Immature natural killer cell (primary cell): ENCODE measurements around the gene TNFAIP8. TPM values are rescaled to one million over a fixed set of nuclear protein-coding genes. Genes with fewer than 3 reads are reported as not detected.
A peak's percentile ranks its signal among the peaks of the same experiment; 100 is the strongest.

ENCODE experiments used
- DNase-seq, 3 donors: peaks; one replicate each; pipeline ENCODE4 v3.0.0; 2022; ENCODE audit warnings: mixed read lengths in 1 of 3
- H3K27ac Mint-ChIP-seq, 6 donors: one replicate each; pipeline ENCODE4 v1.8.0; 2020; ENCODE audit warnings: mixed read lengths in 6 of 6, mild to moderate bottlenecking in 5 of 6, inconsistent platforms in 4 of 6, moderate library complexity in 3 of 6
- H3K27me3 Mint-ChIP-seq, 3 donors: one replicate each; pipeline ENCODE4 v1.8.0; 2020 to 2021; ENCODE audit warnings: low read depth in 3 of 3, mild to moderate bottlenecking in 3 of 3, mixed read lengths in 3 of 3, moderate library complexity in 3 of 3, inconsistent platforms in 1 of 3
- H3K36me3 Mint-ChIP-seq, 3 donors: one replicate each; pipeline ENCODE4 v1.8.0; 2020; ENCODE audit warnings: mixed read lengths in 3 of 3, inconsistent platforms in 2 of 3, mild to moderate bottlenecking in 2 of 3
- H3K4me1 Mint-ChIP-seq, 2 donors: one replicate each; pipeline ENCODE4 v1.8.0; 2020; ENCODE audit warnings: inconsistent platforms in 2 of 2, mild to moderate bottlenecking in 2 of 2, mixed read lengths in 2 of 2, moderate library complexity in 1 of 2
- H3K4me3 Mint-ChIP-seq, 5 donors: one replicate each; pipeline ENCODE4 v1.8.0; 2020; ENCODE audit warnings: mild to moderate bottlenecking in 5 of 5, mixed read lengths in 5 of 5, inconsistent platforms in 3 of 5, moderate library complexity in 3 of 5
- H3K9me3 Mint-ChIP-seq, 6 donors: one replicate each; pipeline ENCODE4 v1.8.0; 2020; ENCODE audit warnings: mild to moderate bottlenecking in 6 of 6, mixed read lengths in 6 of 6, inconsistent platforms in 4 of 6, moderate library complexity in 3 of 6
- polyA plus RNA-seq, 3 donors: library from polyadenylated mRNA; unstranded; fragments of 300-500 nt; fragmentation: Illumina TruSeq; gene quantifications; one replicate each; pipeline ENCODE4 v1.2.3, GENCODE V29; 2021

The TNFAIP8 gene
- polyA plus RNA-seq, 3 donors from 2014 or later, result 99.7 to 162 (median 132) TPM

- H3K36me3 Mint-ChIP-seq, result peaks cover 0 to 10% (median 4%) of the 10 kb centered on the region in 3 donors
- H3K27ac Mint-ChIP-seq, result peak overlapping the region in 5 of 6 donors; percentile 7 to 82 (median 57)
- no peak overlapping the region for H3K4me3 Mint-ChIP-seq
Measured at GRCh38 chr5:119319890-119320289, 35.9 kb upstream of the TNFAIP8 start.

DNA sequence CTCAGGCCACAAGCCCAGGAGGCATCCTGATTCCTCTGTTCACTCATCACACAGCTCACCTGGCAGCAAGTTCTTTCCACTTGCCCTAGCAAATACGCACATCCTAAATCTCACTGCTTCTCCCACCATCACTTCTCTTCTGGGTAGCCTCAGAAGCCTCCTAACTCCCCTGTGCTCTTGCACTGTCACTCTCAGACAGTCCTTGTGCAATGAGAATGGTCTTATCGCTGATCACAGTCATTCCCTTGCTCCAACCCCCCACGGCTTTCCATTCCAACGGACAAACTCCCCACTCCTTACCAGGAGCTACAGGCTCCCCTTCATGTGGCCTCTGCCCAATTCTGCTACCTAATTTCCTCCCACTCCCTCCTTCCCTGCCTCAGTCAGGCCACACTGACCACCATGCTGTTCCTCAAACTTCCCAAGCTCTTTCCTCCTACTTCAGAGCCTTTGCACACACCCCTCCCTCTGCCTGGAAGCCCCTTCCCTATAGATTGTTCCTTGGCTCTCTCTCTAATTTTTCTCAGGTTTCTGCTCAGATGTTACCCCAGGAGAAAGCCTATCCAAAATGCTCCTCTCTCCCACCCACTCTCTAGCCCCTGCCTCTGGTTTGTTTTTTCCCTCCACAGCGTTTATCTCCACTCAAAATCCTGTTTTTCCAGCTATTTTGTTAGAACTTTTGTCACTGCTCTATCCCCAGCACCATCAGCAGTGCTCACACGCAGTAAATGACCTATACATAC, 34.1 kb upstream of the TNFAIP8 start:
- Mint-ChIP-seq H3K9me3 (no peaks in the 10 kb centered on the region), H3K27ac (peak overlapping the region; percentile 8 to 63 (median 33)), H3K4me3 (no peak overlapping the region), H3K4me1 (peaks cover 78 to 91% of the 10 kb centered on the region in 2 donors), H3K27me3 (peaks cover 0 to 3% (median 0%) of the 10 kb centered on the region in 3 donors), H3K36me3 (peaks cover 0 to 10% (median 4%) of the 10 kb centered on the region in 3 donors)
- no peak for DNase-seq

More at GRCh38 chr5:119319890-119320289, 35.9 kb upstream of the TNFAIP8 start:
- DNase-seq, result no peak
- H3K27me3 Mint-ChIP-seq, result no peaks in the 10 kb centered on the region
- peaks cover 84 to 94% of the 10 kb centered on the region in 2 donors for H3K4me1 Mint-ChIP-seq
- no peaks in the 10 kb centered on the region for H3K9me3 Mint-ChIP-seq

- Mint-ChIP-seq H3K4me3 (no peak overlapping the region), H3K36me3 (peaks cover 0 to 10% (median 4%) of the 10 kb centered on the region in 3 donors)
Measured at GRCh38 chr5:119322312-119322947, 33.4 kb upstream of the TNFAIP8 start.

DNA sequence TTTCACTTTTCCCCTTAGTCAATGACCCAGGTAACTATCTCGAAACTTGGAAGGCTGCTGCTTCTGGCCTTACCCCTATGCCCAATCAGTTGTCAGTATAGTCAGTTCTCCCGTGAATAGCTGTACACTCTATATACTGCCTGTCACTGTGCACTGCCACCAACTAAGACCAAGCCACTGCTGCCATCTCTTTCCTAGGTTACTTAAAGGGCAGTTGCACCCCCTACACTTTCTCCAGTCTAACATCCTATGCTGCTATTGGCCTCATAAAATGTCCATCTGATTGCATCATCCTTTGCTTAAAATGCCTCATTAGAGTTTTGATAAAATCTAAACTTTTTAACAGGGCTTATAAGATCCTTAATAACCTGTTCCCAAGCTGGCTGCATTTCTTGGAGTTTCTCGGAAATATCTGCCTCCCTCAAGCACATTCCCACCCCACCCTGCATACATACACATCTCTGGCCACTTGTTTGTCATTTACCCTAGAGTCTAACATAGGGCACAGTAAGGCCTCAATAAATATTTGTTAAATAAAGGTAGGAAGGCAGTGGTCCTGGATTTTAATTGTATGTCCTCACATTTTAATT, 32.8 kb upstream of the TNFAIP8 start:
- peak overlapping the region in 2 of 5 donors; percentile 3 to 10 for H3K4me3 Mint-ChIP-seq
- H3K27me3 Mint-ChIP-seq, result peaks cover 0 to 3% (median 0%) of the 10 kb centered on the region in 3 donors
- no peaks in the 10 kb centered on the region for H3K9me3 Mint-ChIP-seq
- no peak for DNase-seq
- peaks cover 0 to 10% (median 4%) of the 10 kb centered on the region in 3 donors for H3K36me3 Mint-ChIP-seq
- peak overlapping the region; percentile 4 to 87 (median 64) for H3K27ac Mint-ChIP-seq
- peaks cover 86 to 97% of the 10 kb centered on the region in 2 donors for H3K4me1 Mint-ChIP-seq

More at GRCh38 chr5:119322312-119322947, 33.4 kb upstream of the TNFAIP8 start:
- H3K9me3 Mint-ChIP-seq, result no peaks in the 10 kb centered on the region
- peaks cover 0 to 3% (median 0%) of the 10 kb centered on the region in 3 donors for H3K27me3 Mint-ChIP-seq
- peaks cover 82 to 94% of the 10 kb centered on the region in 2 donors for H3K4me1 Mint-ChIP-seq
- no peak for DNase-seq
- H3K27ac Mint-ChIP-seq, result peak overlapping the region; percentile 4 to 87 (median 64)

DNA sequence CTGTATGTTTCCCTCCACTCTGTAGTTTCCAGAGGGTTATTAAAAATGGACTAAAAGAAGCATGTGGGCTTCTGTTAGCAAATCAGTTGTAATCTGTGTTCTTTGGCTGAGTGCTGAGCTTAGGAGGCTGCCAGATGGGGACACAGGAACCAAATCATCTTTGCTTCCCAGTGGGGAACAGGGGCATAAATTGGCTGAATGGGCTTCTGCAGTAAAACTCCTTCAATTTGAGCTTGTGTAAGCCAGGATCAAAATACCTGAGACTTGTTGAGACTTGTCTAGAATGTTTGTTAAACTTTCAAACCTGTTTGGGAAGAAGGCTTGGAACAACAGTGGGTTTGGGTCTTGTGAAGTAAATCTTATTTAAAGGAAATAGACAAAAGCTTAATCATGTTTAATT, 32.2 kb upstream of the TNFAIP8 start:
- H3K4me1 Mint-ChIP-seq, result peaks cover 86 to 97% of the 10 kb centered on the region in 2 donors
- no peak for DNase-seq
- H3K27ac Mint-ChIP-seq, result peak overlapping the region in 3 of 6 donors; percentile 14 to 49 (median 29)
- no peaks in the 10 kb centered on the region for H3K9me3 Mint-ChIP-seq
- H3K36me3 Mint-ChIP-seq, result peaks cover 0 to 10% (median 4%) of the 10 kb centered on the region in 3 donors
- peaks cover 0 to 3% (median 0%) of the 10 kb centered on the region in 3 donors for H3K27me3 Mint-ChIP-seq
- H3K4me3 Mint-ChIP-seq, result no peak overlapping the region

GRCh38 chr5:119324842-119325241, 31.0 kb upstream of the TNFAIP8 start:
- H3K4me3 Mint-ChIP-seq, result no peak overlapping the region
- H3K27ac Mint-ChIP-seq, result no peak overlapping the region
- peaks cover 0 to 10% (median 4%) of the 10 kb centered on the region in 3 donors for H3K36me3 Mint-ChIP-seq
- H3K4me1 Mint-ChIP-seq, result peaks cover 86 to 97% of the 10 kb centered on the region in 2 donors
- DNase-seq, result no peak
- H3K9me3 Mint-ChIP-seq, result no peaks in the 10 kb centered on the region
- H3K27me3 Mint-ChIP-seq, result peaks cover 0 to 3% (median 0%) of the 10 kb centered on the region in 3 donors

DNA sequence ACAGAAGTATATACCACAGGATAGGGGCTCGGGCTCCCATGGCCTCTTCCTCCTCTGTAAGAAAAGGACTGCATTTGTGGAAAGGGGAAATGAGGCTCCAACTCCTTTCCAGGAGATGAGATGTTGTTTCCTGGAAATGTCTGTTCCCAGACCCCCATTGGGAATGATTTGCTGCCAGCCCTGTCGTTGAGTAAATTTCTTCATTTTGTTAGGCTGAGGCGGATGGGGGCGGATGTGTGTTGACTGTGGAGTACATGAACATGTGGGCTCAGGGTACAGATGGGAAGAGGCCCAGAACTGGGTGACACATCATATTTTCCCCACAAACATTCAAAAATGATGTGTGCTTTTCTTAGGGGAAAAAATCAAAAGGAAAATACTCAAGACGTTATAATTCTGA, 28.8 kb upstream of the TNFAIP8 start:
- Mint-ChIP-seq H3K27ac (peak overlapping the region; percentile 84 to 94 (median 88)), H3K36me3 (no peaks in the 10 kb centered on the region), H3K27me3 (peaks cover 0 to 6% (median 0%) of the 10 kb centered on the region in 3 donors), H3K4me1 (peaks cover 86 to 97% of the 10 kb centered on the region in 2 donors), H3K9me3 (no peaks in the 10 kb centered on the region), H3K4me3 (peak overlapping the region in 3 of 5 donors; percentile 36 to 77 (median 39))
- no peak for DNase-seq

DNA sequence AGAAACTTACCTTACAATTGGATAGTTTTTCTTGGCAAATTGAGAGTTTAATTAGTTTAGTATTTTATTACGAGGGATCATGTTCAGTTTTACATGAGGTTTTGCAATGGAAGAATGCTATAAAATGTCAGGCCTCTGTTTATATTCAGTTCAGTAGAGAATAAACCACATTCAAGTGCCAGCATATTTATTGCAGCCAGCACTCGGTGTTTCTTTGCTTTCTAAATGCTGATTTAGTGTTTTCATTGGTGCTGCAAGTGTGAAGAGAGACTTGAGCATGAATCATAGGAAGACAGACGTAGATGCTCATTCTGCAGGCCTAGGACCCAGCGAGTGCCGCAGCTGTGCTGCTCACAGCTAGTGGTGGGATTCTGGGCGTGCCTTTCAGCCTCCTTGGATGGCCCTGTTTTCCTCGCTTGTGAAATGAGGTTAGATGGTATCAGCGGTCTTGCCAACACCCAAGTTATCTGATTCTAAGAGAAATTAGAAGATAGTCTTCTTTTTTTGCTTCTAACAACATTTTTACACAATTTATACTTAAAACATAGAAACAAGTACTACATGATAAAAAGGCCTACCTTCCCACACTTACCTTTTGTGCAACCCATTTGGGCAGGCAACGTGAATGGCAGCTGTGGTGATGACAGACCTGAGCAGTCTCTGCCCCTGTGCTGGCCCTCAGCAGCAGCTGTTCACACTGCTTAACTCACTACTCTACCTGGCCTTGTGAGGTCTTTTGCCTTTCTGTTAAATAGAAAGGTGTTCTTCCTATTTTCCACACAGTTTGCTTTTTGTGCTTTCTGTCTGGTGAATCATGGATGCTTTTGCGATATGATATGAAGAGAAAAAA, 26.8 kb upstream of the TNFAIP8 start:
- H3K27me3 Mint-ChIP-seq, result peaks cover 0 to 6% (median 0%) of the 10 kb centered on the region in 3 donors
- H3K4me1 Mint-ChIP-seq, result peaks cover 87 to 97% of the 10 kb centered on the region in 2 donors
- no peaks in the 10 kb centered on the region for H3K9me3 Mint-ChIP-seq
- no peaks in the 10 kb centered on the region for H3K36me3 Mint-ChIP-seq
- DNase-seq, result peak; percentile 42 to 64 (median 56)
- H3K4me3 Mint-ChIP-seq, result peak overlapping the region; percentile 58 to 68 (median 65)
- peak overlapping the region; percentile 82 to 94 (median 92) for H3K27ac Mint-ChIP-seq

DNA sequence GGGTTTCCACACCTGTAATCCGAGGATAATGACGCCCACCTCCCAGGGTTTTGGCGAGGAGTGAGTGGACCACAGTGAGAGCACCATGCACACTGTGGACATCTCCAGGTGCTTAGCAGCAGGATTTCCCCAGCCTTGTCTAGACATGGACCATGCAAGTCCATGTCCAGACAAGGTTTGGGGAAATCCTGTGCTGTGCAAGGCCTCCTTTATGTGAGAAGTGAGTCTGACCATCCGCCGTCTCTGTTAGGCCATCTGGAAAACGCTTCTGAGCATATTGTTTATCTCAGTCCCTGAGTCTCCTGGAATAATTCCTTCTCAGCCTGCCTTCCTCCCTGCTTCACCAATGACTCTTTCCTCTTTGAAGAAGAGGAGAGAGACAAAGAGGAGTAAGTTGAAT, 26.2 kb upstream of the TNFAIP8 start:
- H3K9me3 Mint-ChIP-seq, result no peaks in the 10 kb centered on the region
- peak overlapping the region; percentile 82 to 96 (median 92) for H3K27ac Mint-ChIP-seq
- H3K4me3 Mint-ChIP-seq, result peak overlapping the region; percentile 68 to 86 (median 74)
- peaks cover 0 to 6% (median 0%) of the 10 kb centered on the region in 3 donors for H3K27me3 Mint-ChIP-seq
- H3K4me1 Mint-ChIP-seq, result peaks cover 89 to 97% of the 10 kb centered on the region in 2 donors
- DNase-seq, result no peak
- no peaks in the 10 kb centered on the region for H3K36me3 Mint-ChIP-seq

- Mint-ChIP-seq H3K36me3 (no peaks in the 10 kb centered on the region), H3K9me3 (no peaks in the 10 kb centered on the region), H3K27ac (peak overlapping the region; percentile 82 to 96 (median 92)), H3K4me1 (peaks cover 95 to 100% of the 10 kb centered on the region in 2 donors), H3K27me3 (peaks cover 0 to 6% (median 0%) of the 10 kb centered on the region in 3 donors), H3K4me3 (peak overlapping the region; percentile 68 to 86 (median 74))
- DNase-seq, result peak in 2 of 3 donors; percentile 43 to 55
Measured at GRCh38 chr5:119330367-119331183, 25.2 kb upstream of the TNFAIP8 start.

GRCh38 chr5:119331566-119332095, 24.2 kb upstream of the TNFAIP8 start:
- peak overlapping the region; percentile 82 to 94 (median 89) for H3K27ac Mint-ChIP-seq
- DNase-seq, result no peak
- H3K4me3 Mint-ChIP-seq, result peak overlapping the region in 4 of 5 donors; percentile 64 to 76 (median 72)
- H3K4me1 Mint-ChIP-seq, result peaks cover 94 to 100% of the 10 kb centered on the region in 2 donors
- no peaks in the 10 kb centered on the region for H3K36me3 Mint-ChIP-seq
- H3K9me3 Mint-ChIP-seq, result no peaks in the 10 kb centered on the region
- peaks cover 0 to 3% (median 0%) of the 10 kb centered on the region in 3 donors for H3K27me3 Mint-ChIP-seq

DNA sequence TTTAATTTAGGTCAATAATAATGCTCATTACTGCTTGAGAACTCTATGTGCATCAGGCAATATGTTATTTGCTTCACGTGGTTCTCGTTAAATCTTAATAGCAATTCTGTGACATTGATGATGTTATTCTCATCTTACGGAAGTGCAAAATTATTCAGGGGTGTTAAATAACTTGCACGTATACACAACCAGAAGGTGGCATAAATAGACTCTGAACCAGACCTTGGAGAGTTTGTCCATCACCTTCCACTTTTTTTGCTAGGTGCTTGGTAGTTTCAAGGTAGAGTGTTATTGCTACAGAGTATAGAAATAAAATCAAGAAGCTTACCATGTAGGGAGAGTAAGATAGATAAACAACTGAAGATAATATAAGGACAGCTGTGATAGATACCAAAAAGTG, 23.6 kb upstream of the TNFAIP8 start:
- Mint-ChIP-seq H3K9me3 (no peaks in the 10 kb centered on the region), H3K4me3 (peak overlapping the region in 4 of 5 donors; percentile 23 to 67 (median 64)), H3K4me1 (peaks cover 94 to 100% of the 10 kb centered on the region in 2 donors), H3K27ac (peak overlapping the region; percentile 28 to 94 (median 89)), H3K36me3 (no peaks in the 10 kb centered on the region), H3K27me3 (peaks cover 0 to 3% (median 0%) of the 10 kb centered on the region in 3 donors)
- no peak for DNase-seq
